ENCODE data around the gene SPATA9.

The SPATA9 gene

GRCh38 chr5:95613514-95613913 is 69.3 kb downstream of the SPATA9 start:
- no peak for DNase-seq

- DNase-seq = no peak
These were observed 71.4 kb downstream of the SPATA9 start for GRCh38 chr5:95611396-95611795.

GRCh38 chr5:95610546-95610945 is 72.2 kb downstream of the SPATA9 start:
- no peak for DNase-seq

GRCh38 chr5:95609711-95610110 is 73.1 kb downstream of the SPATA9 start:
- DNase-seq = no peak

Measured in NCI-H1436 (cell line).